ENCODE data around the gene ZC3H10.
A peak's percentile ranks its signal among the peaks of the same experiment; 100 is the strongest.
"Not testable (repeated sequence)": the region's sequence is repeated elsewhere in the genome, so short reads cannot be mapped to it uniquely, and the experiment has no call there.

Gene ZC3H10

GRCh38 chr12:56115329-56115728 lies 2.7 kb upstream of the ZC3H10 start:
- H3K9me3 ChIP-seq (ENCODE audit: control insufficient read depth, insufficient read depth, low read length), result no peaks in the 10 kb centered on the region
- WGBS (ENCODE audit: insufficient coverage, insufficient read length), result no CpG with 5 or more reads among the region's 10 CpGs
- no peak for DNase-seq (ENCODE audit: low read depth, low spot score)
- H3K27me3 ChIP-seq (ENCODE audit: control insufficient read depth, insufficient read depth, low read length), result no peaks in the 10 kb centered on the region
- no peak overlapping the region for H3K27ac ChIP-seq (ENCODE audit: low read length)
- H3K4me1 ChIP-seq (ENCODE audit: control insufficient read depth, insufficient read depth, low read length), result peaks cover 2% of the 10 kb centered on the region; the same call in 1 of the 2 replicates
- H3K36me3 ChIP-seq (ENCODE audit: control insufficient read depth, insufficient read depth, low read length), result peaks cover 22% of the 10 kb centered on the region
- H3K4me3 ChIP-seq (ENCODE audit: low read length), result peak overlapping the region; percentile 90; the same call in 1 of the 2 replicates

GRCh38 chr12:56116267-56117081 lies 1.6 kb upstream of the ZC3H10 start, which contains the start of gene RPL41:
TSS of gene RPL41 (plus strand) at chr12:56116633.
- peak within 1 kb of the TSS; percentile 90 for H3K4me3 ChIP-seq (ENCODE audit: low read length)
- DNase-seq (ENCODE audit: low read depth, low spot score), result peak; percentile 91
- peaks cover 2% of the 10 kb centered on the region; the same call in 1 of the 2 replicates for H3K4me1 ChIP-seq (ENCODE audit: control insufficient read depth, insufficient read depth, low read length)
- H3K9me3 ChIP-seq (ENCODE audit: control insufficient read depth, insufficient read depth, low read length), result no peaks in the 10 kb centered on the region
- no peak within 1 kb of the TSS for H3K27ac ChIP-seq (ENCODE audit: low read length)
- peaks cover 12% of the 10 kb centered on the region for H3K36me3 ChIP-seq (ENCODE audit: control insufficient read depth, insufficient read depth, low read length)
- H3K27me3 ChIP-seq (ENCODE audit: control insufficient read depth, insufficient read depth, low read length), result no peaks in the 10 kb centered on the region
- WGBS (ENCODE audit: insufficient coverage, insufficient read length), result no CpG with 5 or more reads among the region's 34 CpGs

GRCh38 chr12:56117082-56117706 lies 872 bp upstream of the ZC3H10 start:
- WGBS (ENCODE audit: insufficient coverage, insufficient read length), result no CpG with 5 or more reads among the region's 16 CpGs
- H3K4me1 ChIP-seq (ENCODE audit: control insufficient read depth, insufficient read depth, low read length); H3K36me3 ChIP-seq (ENCODE audit: control insufficient read depth, insufficient read depth, low read length); H3K9me3 ChIP-seq (ENCODE audit: control insufficient read depth, insufficient read depth, low read length); H3K27ac ChIP-seq (ENCODE audit: low read length); DNase-seq (ENCODE audit: low read depth, low spot score); H3K27me3 ChIP-seq (ENCODE audit: control insufficient read depth, insufficient read depth, low read length): not testable (repeated sequence)
- peak overlapping the region; percentile 90; the same call in 1 of the 2 replicates for H3K4me3 ChIP-seq (ENCODE audit: low read length)

- WGBS (ENCODE audit: insufficient coverage, insufficient read length), result no CpG with 5 or more reads among the region's 13 CpGs
- DNase-seq (ENCODE audit: low read depth, low spot score), result no peak
- Histone ChIP-seq H3K27me3 (ENCODE audit: control insufficient read depth, insufficient read depth, low read length) (no peaks in the 10 kb centered on the region), H3K4me1 (ENCODE audit: control insufficient read depth, insufficient read depth, low read length) (peaks cover 2% of the 10 kb centered on the region; the same call in 1 of the 2 replicates), H3K9me3 (ENCODE audit: control insufficient read depth, insufficient read depth, low read length) (no peaks in the 10 kb centered on the region), H3K27ac (ENCODE audit: low read length) (no peak overlapping the region), H3K36me3 (ENCODE audit: control insufficient read depth, insufficient read depth, low read length) (peaks cover 5% of the 10 kb centered on the region; the same call in 1 of the 2 replicates), H3K4me3 (ENCODE audit: low read length) (peak overlapping the region; percentile 74; the same call in 1 of the 2 replicates)
These were observed 757 bp downstream of the ZC3H10 start for GRCh38 chr12:56118688-56119357.

GRCh38 chr12:56119361-56119796 lies 1.3 kb downstream of the ZC3H10 start:
- Histone ChIP-seq H3K27ac (ENCODE audit: low read length) (no peak overlapping the region), H3K36me3 (ENCODE audit: control insufficient read depth, insufficient read depth, low read length) (peaks cover 5% of the 10 kb centered on the region; the same call in 1 of the 2 replicates), H3K9me3 (ENCODE audit: control insufficient read depth, insufficient read depth, low read length) (no peaks in the 10 kb centered on the region), H3K4me1 (ENCODE audit: control insufficient read depth, insufficient read depth, low read length) (peaks cover 2% of the 10 kb centered on the region; the same call in 1 of the 2 replicates), H3K27me3 (ENCODE audit: control insufficient read depth, insufficient read depth, low read length) (no peaks in the 10 kb centered on the region), H3K4me3 (ENCODE audit: low read length) (no peak overlapping the region)
- WGBS (ENCODE audit: insufficient coverage, insufficient read length), result no CpG with 5 or more reads among the region's 2 CpGs
- peak; percentile 73 for DNase-seq (ENCODE audit: low read depth, low spot score)

GRCh38 chr12:56120158-56120846 lies 2.2 kb downstream of the ZC3H10 start:
- peaks cover 5% of the 10 kb centered on the region; the same call in 1 of the 2 replicates for H3K36me3 ChIP-seq (ENCODE audit: control insufficient read depth, insufficient read depth, low read length)
- no peak overlapping the region for H3K27ac ChIP-seq (ENCODE audit: low read length)
- peaks cover 2% of the 10 kb centered on the region; the same call in 1 of the 2 replicates for H3K4me1 ChIP-seq (ENCODE audit: control insufficient read depth, insufficient read depth, low read length)
- no peaks in the 10 kb centered on the region for H3K9me3 ChIP-seq (ENCODE audit: control insufficient read depth, insufficient read depth, low read length)
- DNase-seq (ENCODE audit: low read depth, low spot score), result no peak
- no peak overlapping the region for H3K4me3 ChIP-seq (ENCODE audit: low read length)
- H3K27me3 ChIP-seq (ENCODE audit: control insufficient read depth, insufficient read depth, low read length), result no peaks in the 10 kb centered on the region
- no CpG with 5 or more reads among the region's 17 CpGs for WGBS (ENCODE audit: insufficient coverage, insufficient read length)

GRCh38 chr12:56121204-56121870 lies 3.3 kb downstream of the ZC3H10 start:
- H3K27me3 ChIP-seq (ENCODE audit: control insufficient read depth, insufficient read depth, low read length), result no peaks in the 10 kb centered on the region
- H3K27ac ChIP-seq (ENCODE audit: low read length), result no peak overlapping the region
- peaks cover 2% of the 10 kb centered on the region; the same call in 1 of the 2 replicates for H3K4me1 ChIP-seq (ENCODE audit: control insufficient read depth, insufficient read depth, low read length)
- H3K9me3 ChIP-seq (ENCODE audit: control insufficient read depth, insufficient read depth, low read length), result no peaks in the 10 kb centered on the region
- no peak for DNase-seq (ENCODE audit: low read depth, low spot score)
- H3K36me3 ChIP-seq (ENCODE audit: control insufficient read depth, insufficient read depth, low read length), result peaks cover 5% of the 10 kb centered on the region; the same call in 1 of the 2 replicates
- no CpG with 5 or more reads among the region's 11 CpGs for WGBS (ENCODE audit: insufficient coverage, insufficient read length)
- H3K4me3 ChIP-seq (ENCODE audit: low read length), result no peak overlapping the region

- H3K9me3 ChIP-seq (ENCODE audit: control insufficient read depth, insufficient read depth, low read length), result no peaks in the 10 kb centered on the region
- peaks cover 5% of the 10 kb centered on the region; the same call in 1 of the 2 replicates for H3K36me3 ChIP-seq (ENCODE audit: control insufficient read depth, insufficient read depth, low read length)
- H3K27ac ChIP-seq (ENCODE audit: low read length), result no peak overlapping the region
- no peak overlapping the region for H3K4me3 ChIP-seq (ENCODE audit: low read length)
- H3K4me1 ChIP-seq (ENCODE audit: control insufficient read depth, insufficient read depth, low read length), result peaks cover 2% of the 10 kb centered on the region; the same call in 1 of the 2 replicates
- DNase-seq (ENCODE audit: low read depth, low spot score), result no peak
- no CpG with 5 or more reads among the region's 2 CpGs for WGBS (ENCODE audit: insufficient coverage, insufficient read length)
- no peaks in the 10 kb centered on the region for H3K27me3 ChIP-seq (ENCODE audit: control insufficient read depth, insufficient read depth, low read length)
These were observed 4.6 kb downstream of the ZC3H10 start for GRCh38 chr12:56122637-56123036.

GRCh38 chr12:56124133-56124532 lies 6.1 kb downstream of the ZC3H10 start:
- WGBS (ENCODE audit: insufficient coverage, insufficient read length), result no CpG with 5 or more reads among the region's 4 CpGs

More at GRCh38 chr12:56124133-56124532, 6.1 kb downstream of the ZC3H10 start:
- H3K9me3 ChIP-seq (ENCODE audit: control insufficient read depth, insufficient read depth, low read length), result no peaks in the 10 kb centered on the region
- DNase-seq (ENCODE audit: low read depth, low spot score), result no peak
- no peaks in the 10 kb centered on the region for H3K27me3 ChIP-seq (ENCODE audit: control insufficient read depth, insufficient read depth, low read length)
- no peak overlapping the region for H3K27ac ChIP-seq (ENCODE audit: low read length)
- H3K4me3 ChIP-seq (ENCODE audit: low read length), result no peak overlapping the region
- no peaks in the 10 kb centered on the region; the same call in 1 of the 2 replicates for H3K4me1 ChIP-seq (ENCODE audit: control insufficient read depth, insufficient read depth, low read length)
- H3K36me3 ChIP-seq (ENCODE audit: control insufficient read depth, insufficient read depth, low read length), result 0 out of 2 replicates have a peak, but pooled peaks cover 3% of the 10 kb centered on the region

Measured in iPS DF 6.9 (cell line).